Hematopoietic multipotent progenitor cell treated with erythropoietin and hydrocortisone succinate and interleukin-3 and kit ligand, for 17 days (in vitro differentiated cells): ENCODE results near the gene TMEM37.
"Not testable (repeated sequence)": the region's sequence is repeated elsewhere in the genome, so short reads cannot be mapped to it uniquely, and the experiment has no call there.

ENCODE experiments used
- DNase-seq: peaks from one replicate; pipeline ENCODE4 v3.0.0-alpha.2; 2015; ENCODE audit warnings: low spot score

TMEM37 gene, protein sequence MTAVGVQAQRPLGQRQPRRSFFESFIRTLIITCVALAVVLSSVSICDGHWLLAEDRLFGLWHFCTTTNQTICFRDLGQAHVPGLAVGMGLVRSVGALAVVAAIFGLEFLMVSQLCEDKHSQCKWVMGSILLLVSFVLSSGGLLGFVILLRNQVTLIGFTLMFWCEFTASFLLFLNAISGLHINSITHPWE

DNA sequence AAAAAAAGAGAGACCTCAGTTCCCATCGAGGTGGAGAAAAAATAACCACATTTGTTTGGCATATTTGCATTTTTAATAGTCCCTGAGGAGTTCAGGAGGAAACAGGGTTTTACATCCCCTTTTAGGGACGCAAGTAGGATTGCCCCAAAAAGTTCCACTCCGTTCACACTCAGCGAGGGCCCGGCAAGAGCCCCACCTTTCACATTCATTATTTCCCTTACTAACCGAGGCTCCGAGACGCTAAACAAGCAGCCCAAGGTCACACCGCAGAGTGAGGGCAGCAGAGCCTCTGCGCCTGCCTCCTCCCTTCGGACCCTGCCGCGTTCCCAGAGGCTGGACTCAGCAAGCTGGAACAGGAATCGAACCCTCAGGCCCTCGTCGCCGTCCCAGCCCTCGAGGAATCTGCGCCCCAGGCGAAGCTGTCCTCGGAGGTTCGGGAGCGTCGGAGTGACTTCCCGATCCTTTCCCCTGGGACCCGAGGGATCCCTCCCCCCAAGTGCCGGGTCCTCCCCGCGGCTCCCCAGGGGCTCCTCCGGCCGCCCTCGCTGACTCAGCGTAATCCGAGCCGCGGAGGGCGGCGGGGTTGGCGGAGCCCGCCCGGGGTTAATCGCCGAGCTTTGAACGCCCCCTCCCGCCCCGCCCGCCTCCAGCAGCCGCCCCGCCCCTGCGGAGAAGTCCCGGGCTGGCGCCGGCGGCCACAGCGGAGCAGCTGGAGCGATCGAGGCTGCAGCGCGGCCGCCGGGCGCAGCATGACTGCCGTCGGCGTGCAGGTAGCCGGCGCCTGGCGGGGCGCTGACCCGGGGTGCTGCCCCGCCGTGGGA is at the start of gene TMEM37:
TSS of gene TMEM37 (plus strand) at position 700 of the 821 bp plus-strand sequence. CDS start at position 750, 50 bp downstream.
- no peak for DNase-seq

DNA sequence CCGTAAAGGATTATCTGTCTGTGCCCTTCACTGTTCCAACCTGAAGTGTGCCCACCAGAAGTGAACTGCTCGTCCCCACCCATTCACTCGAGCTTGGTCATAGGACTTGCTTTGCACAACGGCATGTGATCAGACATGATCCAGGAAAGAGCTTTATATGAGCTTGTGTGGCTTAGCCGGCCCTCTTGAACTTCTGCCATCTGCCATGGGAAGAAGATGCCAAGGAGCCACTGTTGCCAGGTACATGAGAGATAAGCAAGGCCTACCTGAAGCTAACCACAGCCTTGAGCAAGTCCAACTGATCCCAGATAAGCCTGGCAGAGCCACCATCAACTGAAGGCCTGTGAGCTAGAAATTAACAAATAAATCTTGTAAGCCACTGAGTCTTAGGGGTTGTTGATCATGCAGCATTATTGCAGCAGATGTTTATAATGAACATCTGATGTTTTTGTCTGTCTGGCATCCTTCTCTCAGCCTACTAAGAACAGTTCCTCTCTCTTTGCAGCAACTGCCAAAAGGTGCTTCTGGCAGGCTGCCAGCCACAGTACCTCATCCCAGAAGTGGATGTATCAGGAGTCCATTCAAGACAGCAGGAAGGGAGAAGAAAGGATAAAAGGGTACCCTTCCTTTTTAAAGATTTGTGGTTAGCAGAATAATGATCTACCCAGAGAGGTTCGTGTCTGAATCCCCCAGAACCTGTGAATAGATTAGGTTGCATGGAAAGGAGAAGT is 48.1 kb upstream of the TMEM37 start:
- DNase-seq: no peak

DNA sequence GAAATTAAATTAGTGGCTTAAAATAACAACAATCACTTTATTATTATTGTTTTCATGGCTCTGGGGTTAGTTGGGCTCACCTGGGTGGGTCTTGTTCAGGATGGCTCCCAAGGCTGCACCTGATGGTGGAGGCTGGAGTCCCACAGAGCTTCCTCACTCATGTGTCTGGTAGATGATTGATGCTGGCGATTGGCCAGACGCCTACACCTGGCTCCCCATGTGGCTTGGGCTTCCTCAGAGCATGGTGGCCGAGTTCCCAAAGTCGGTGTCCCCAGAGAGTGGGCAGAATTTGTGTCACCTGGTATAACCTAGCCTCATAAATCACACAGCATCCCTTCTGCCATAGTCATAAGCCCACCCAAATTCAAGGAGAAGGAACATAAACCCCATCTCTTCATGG is 46.7 kb upstream of the TMEM37 start:
- no peak for DNase-seq

DNA sequence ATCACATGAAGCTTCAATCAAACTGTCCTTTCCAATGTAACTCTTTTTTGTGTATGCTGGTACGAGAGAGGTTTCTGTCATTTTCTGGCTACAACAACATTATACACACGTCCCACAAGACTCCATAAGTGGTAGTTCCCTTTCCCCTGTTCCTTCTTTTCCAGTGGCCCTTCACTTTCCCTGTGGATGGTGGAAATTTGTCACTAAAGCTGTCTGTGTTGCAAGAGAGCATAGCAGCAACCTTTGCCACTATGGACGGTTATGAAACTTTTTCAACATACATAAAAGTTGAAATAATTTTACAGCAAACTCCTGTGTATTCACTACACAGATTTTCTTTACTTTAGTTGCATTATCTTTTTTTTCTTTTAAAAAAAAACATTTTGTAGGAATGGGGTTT is 46.2 kb upstream of the TMEM37 start:
- DNase-seq: no peak

DNA sequence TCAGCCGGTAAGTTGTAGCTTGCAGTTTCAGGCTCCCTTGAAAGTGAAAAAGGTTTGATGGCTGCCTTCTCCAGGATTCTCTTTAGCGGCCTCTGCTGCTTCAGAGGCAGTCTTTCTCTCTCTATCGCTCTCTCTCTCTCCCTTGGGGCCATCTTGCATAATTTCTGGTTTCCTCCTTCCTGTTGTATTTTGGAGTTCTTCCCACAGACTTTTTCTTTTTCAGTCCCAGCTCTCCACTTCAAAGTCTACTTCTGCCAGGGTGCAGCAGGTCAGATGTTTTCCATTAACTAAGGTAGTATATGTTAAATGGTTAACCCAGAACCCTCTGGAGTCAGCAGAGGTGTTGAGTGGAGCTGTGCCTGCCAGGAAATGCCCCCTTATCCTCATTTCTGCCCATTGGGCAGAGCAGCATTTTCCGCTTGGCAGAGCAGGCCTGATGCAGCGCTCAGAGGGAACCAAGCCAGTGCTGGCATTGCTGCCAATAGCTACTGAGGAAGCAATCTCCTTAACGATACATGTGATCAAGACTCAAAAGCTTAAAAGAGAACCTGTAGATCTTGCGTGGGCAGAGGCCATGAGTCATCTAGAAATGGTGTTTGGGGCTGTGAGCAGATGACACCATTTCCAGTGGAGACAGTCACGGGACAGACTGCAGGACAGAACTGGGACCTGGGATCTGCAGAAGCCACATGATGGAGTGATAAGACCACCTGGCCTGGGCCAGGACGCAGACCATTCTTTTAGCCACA is 44.1 kb upstream of the TMEM37 start:
- DNase-seq: no peak

DNA sequence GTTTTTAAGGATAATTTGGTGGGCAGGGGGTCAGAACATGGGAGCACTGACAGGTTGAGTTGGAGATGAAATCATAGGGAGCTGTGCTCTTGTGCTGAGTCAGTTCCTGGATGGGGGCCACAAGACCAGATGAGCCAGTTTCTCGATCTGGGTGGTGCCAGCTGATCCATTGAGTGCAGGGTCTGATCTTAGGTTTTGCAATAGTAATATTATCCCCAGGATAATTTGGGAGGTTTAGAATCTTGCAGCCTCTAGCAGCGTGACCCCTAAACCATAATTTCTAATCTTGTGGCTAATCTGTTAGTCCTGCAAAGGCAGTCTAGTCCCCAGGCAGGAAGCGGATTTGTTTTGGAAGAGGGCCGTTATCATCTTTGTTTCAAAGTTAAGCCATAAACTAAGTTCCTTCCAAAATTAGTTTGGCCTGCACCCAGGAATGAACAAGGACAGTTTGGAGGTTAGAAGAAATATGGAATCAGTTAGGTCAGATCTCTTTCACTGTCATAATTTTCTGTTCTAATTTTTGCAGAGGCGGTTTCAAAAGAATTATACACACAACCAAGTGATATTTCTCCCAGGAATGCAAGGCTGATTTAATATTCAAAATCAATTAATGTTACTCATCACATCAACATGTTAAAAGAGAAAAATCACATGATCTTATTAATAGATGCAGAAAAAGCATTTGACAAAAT is 41.9 kb upstream of the TMEM37 start:
- no peak for DNase-seq

DNA sequence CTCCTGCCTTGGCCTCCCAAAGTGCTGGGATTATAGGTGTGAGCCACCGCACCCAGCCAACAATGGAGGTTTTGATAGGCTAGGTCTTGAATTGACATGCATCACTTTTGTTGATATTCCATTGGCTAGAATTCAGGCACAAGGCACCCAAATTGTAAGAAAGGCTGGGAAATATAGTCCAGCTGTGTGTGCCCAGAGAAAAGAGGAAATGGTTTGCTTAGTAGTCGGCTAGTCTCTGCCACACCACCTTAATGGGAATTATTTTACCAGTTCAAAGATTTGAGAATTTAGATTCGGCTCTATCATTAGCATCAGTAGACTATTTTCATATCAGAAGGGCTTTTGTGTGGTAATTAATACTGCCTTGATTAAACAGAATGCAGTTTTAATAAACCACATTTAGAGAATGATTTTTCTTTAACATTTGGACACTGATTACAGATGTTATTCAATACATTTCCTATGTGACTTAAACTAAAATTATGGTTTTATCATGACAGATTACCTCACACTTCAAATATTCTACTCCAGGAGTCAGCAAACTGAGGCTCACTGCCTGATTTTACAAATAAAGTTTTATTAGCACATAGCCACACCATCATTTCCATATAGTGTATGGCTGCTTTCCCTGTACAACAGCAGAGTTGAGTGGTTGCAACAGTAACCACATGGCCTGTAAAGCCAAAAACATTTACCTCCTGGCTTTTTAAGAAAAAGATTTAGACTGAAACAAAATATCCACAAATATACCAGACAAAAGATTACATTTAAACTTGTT is 37.5 kb upstream of the TMEM37 start:
- DNase-seq: no peak

DNA sequence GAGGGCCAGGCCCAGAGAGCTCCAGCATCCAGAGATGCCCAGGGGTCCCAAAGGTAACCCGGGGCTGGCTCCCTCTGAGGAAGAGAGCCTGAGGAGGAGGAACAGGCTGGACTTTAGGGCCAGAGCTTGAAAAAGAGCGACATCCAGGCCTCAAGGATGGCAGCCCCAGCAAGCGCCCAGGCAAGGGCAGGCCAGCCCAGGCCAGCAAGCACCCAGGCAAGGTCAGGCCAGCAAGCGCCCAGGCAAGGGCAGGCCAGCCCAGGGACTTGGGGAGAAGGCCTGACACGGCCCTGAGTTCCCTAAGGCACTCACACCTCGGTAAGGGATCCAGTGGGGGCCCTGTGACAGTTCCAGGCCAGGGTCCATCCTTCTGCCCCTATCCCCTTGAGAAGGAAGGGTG is 34.5 kb upstream of the TMEM37 start:
- DNase-seq: no peak

DNA sequence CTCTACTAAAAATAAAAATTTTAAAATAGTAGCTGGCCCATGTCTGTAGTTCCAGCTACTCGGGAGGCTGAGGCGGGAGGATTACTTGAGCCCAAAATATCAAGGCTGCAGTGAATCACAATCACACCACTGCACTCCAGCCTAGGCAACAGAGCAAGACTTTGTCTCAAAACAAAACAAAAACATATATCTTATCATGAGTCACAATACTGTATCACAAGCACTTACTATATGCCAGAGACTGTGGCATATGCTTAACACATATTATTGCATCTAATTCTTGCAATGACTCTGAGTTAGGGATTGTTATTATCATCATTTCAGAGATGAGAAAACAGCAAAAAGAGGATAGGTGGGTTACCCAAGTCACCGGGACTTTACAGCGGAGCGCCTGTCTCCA is 29.5 kb upstream of the TMEM37 start:
- DNase-seq: no peak

DNA sequence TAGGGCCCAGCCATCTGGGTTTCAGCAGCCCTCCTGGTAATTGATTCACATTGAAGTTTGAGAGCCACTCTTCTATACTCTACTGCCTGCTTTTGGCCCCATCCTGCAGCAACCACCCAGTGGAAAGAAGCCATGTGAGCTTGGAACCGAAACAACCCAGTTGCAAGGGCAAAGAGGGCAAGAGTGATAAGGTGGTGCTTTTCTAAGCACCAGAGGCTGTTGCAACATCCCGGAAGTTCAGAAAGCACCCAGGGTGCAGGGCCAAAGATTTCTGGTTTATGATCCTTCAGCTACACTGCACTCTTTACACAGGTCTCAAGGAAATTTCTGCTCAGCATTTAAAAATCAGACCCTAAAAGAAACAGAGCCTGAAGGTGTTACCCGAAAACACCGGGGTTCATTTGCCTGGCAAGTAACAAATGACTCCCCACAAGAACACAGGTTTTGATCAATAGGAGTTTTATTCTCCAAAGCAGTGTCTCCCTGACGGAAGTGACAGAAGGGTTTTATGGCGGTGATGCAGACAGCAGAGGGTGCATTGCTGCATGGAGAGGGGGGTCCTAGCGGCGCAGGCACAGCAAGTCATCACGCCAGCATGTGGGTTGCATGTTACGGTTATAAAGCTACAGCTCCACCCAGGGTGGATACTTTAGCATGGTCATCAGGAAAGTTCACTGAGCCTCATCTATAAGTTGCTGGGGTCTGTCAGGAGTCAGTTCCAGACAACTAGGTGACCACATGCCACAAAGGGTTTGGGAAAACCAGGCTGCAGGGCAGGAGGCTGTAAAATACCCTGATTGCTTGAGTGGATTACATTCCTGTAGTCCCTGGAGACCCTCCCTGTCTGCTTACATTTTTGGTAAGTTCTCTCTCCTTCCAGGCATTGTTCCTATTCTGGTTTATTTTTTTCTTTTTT is 28.8 kb upstream of the TMEM37 start:
- no peak for DNase-seq

DNA sequence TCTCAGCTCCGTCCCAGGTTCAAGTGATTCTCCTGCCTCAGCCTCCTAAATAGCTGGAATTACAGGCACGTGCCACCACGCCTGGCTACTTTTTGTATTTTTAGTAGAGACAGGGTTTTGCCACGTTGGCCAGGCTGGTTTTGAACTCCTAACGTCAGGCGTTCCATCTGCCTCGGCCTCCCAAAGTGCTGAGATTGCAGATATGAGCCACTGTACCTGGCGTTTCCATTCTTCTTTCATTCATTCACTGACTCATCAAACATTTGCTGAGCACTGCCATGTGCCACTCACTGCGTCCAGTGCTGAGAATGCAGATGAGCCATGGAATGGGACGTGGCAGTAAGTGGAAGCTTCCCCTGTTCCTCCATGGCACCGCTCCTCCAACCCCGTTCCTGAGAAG is 28.0 kb upstream of the TMEM37 start:
- not testable (repeated sequence) for DNase-seq

DNA sequence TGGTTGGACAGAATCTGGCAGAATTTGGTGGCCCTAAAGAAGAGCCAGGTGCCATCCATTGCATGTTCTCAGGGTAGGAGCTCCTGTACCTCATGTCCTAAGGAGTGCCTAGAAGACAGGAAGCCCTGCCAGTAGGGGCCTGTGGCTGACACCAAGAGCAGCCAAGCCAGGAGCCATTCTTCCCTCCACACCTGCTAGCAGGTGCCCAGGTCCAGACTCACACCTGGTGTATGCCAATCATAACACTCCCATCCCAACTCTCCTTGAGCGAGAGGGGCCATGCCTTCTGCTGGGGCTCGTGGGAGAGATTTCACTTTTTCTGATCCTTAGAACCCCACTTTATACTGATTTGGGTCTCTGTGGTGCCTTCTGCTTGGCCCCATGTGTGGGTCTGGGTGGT is 26.5 kb upstream of the TMEM37 start:
- DNase-seq: no peak

DNA sequence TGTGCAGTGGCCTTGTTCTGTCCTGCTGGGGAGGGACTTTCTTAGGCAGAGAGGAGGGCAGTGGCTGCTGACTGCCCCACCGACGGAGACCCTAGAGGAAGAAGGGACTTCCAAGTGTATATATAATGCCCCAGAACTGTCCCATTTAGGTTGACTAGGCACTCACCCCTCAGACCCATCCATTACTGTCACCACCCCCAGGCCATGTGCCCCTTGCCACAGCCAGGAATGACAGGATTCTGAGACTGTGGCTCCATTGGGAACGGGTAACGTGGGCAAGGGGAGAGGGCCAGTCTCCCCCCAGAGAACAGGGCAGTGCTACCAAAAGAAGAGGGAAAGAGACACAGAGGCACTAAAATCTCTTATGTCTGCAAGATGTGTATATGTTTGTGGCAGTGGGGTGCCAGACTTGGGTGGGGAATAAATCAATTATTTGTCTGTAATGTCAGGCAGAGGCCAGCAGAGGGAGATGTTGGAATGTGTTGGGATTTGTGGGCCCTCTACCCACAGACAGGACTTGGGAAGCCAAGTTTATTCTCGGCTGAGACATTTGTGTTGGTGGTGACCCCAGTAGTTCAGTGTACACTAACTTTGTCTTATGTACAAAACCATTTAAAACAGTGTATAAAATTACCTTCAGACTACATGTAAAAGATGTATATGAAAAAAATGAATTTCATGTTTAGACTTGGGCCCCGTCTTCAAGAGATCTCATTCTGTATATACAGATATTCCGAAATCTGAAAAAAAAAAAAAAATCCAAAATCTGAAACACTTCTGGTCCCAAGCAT is 24.0 kb upstream of the TMEM37 start:
- DNase-seq: peak; percentile 40

DNA sequence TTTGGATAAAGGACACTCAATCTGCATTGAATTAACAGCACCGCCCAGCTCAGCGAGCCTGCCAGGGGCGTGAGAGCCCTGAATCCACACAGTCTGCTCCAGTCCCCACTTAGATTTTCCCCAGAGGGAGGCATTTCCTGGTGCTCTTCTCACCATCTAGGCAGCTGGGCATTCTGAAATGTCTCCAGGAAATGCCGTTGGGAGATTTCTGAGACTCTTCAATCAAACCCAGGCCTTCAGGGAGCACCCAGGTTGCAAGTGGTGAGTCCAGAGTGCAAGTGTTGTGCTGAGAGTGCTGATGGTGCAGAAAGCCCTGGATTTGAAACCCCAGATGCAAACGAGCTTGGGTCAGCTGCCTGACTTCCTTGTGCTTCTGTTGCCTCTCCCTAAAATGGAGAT is 23.4 kb upstream of the TMEM37 start:
- DNase-seq: no peak

DNA sequence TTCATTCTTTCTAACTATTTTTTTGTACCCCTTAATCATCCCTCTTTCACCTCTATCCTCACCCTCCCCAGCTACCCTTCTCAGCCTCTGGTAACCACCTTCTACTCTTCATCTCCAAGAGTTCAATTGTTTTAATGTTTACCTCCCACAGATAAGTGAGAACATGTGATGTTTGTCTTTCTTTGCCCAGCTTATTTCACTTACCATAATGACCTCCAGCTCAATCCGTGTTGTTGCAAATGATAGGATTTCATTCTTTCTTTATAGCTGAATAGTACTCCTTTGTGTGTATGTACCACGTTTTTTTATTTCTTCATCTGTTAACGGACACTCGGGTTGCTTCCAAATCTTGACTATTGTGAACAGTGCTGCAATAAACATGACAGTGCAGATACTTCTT is 22.1 kb upstream of the TMEM37 start:
- no peak for DNase-seq

DNA sequence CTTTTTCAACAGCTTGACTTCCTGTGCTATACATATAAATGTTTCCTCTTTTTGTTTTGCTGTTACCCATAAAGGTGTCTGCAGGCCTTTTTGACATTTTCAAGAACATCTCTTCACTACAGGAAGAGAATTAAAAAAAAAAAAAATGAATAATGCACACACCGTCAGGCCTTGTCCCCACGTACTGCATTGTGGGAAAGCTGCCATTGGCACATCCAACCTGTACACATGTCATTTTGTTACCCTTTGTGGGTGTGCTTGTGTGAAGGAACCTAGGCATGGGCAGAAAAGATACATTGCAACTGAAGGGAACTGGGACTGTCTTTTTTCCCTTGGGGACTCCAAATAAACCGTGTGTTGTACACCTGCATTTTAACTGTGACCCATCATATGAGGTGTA is 16.8 kb upstream of the TMEM37 start:
- DNase-seq: no peak

DNA sequence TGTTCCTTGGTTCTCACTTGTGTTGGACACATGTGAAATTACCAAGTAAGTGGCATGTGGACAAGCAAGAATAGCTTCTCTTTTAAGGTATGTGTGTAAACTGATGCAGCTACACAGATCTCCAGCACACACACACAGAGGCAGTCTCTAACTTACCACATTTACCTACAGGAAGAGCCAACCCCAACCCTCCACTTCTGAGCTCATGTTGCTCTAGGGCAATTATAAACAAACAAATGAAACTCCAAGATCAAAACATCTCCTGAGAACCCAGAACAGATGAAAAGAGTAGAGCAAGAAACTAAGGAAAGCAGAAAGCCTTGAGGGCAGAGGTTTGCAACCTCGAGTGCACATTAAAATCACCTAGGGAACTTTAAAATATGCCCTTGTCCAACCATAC is 16.0 kb upstream of the TMEM37 start:
- DNase-seq: no peak

DNA sequence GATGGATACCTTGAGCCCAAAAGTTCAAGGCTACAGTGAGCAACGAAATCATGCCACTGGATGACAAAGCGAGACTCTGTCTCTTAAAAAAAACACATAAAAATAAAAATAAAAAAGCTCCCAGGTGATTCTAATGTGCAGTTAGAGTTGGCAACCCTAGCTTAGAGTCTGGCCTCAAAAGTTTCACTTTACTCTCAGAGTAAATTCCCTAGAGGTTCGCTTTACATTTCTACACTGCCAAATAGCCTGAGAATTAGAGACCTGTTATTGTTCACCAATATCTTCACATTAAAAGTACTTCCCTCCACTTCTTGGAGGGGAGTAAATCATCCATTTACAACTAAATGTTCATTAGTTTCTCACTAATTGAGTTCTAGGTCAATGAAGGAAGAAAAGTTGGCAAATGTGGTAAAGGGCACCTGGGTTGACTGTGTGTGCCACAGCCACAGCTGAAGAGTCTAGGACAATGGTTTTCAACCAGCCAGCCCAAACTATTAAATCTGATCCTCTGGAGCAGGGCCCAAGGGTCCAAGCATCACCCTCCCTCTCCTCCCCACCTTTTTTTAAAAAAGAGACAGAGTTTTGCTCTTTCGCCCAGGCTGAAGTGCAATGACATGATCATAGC is 15.2 kb upstream of the TMEM37 start:
- DNase-seq: no peak

DNA sequence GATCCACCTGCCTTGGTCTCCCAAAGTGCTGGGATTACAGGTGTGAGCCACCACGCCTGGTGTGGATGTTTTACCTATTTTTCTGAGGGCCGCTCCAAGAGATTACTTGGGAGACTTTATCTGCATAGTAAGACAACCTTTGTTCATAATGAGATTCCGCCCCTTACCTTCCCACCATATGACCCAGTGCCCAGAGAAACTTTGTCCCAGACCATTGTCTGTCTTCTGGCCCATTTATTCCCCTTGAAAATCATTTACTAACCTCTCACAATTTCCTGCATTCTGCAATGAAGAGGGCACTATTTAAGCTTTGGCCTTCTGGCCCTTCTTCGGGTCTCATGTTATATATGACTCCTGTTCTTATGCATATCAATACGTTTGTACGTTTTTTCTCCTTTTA is 13.7 kb upstream of the TMEM37 start:
- DNase-seq: no peak
